T-cell (primary cell): ENCODE data around the gene RBM15. TPM values are rescaled to one million over a fixed set of nuclear protein-coding genes. Genes with fewer than 3 reads are reported as not detected.

Source experiments
- ATAC-seq, 4 experiments: fragments of 200-7000 bp in 3 of 4; fragments of 150-1000 bp in 1 of 4; cut with Tn5 transposase; replicated peaks in 1 of 4; 1 replicate in 3 of 4; 2 replicates in 1 of 4; pipeline ENCODE4 v1.10.0; 2021; ENCODE audit warnings: moderate library complexity in 3 of 4, mild to moderate bottlenecking in 2 of 4, moderate number of reproducible peaks in 1 of 4
- CTCF ChIA-PET, 2 donors: fragments of 300-600 bp; sonication (Branson Sonifier 250); formaldehyde crosslinking; loops; one replicate each; lab custom pipeline; 2022; ENCODE audit warnings: antibody characterized with exemption in 2 of 2; lab: Charles Lee
- POLR2A ChIA-PET, 2 donors: fragments of 300-600 bp; sonication (Branson Sonifier 250); formaldehyde crosslinking; loops; one replicate each; lab custom pipeline; 2022; ENCODE audit warnings: antibody characterized with exemption in 2 of 2; lab: Charles Lee
- DNase-seq, 35 experiments: peaks; one replicate each; pipeline versions ENCODE4 v3.0.0 to v3.0.0-alpha.2; 2013 to 2023
- H3K27ac ChIP-seq: one replicate; pipeline ENCODE4 v1.5.1; 2013; ENCODE audit warnings: low read length
- H3K27me3 ChIP-seq, 2 experiments: replicated peaks in 1 of 2; 1 replicate in 1 of 2; 2 replicates in 1 of 2; pipeline versions ENCODE4 v1.6.1 to v1.7.0; 2013; ENCODE audit warnings: low read length in 1 of 2, mixed read lengths in 1 of 2; ENCODE audit not compliant: control insufficient read depth in 2 of 2, insufficient read depth in 2 of 2; ENCODE audit errors: extremely low read depth in 1 of 2
- H3K36me3 ChIP-seq, 2 donors: 1 replicate in 1 of 2; 2 replicates in 1 of 2; pipeline versions ENCODE4 v1.6.1 to v1.7.0; 2013; ENCODE audit warnings: low read length in 1 of 2; ENCODE audit not compliant: control insufficient read depth in 2 of 2, insufficient read depth in 1 of 2; ENCODE audit errors: extremely low read depth in 1 of 2
- H3K4me1 ChIP-seq, 2 experiments: 1 replicate in 1 of 2; 2 replicates in 1 of 2; pipeline versions ENCODE4 v1.6.1 to v1.7.0; 2013; ENCODE audit warnings: low read length in 2 of 2, mixed read lengths in 1 of 2; ENCODE audit not compliant: insufficient read depth in 2 of 2, control insufficient read depth in 1 of 2; ENCODE audit errors: extremely low read depth in 1 of 2
- H3K4me3 ChIP-seq, 2 donors: 1 replicate in 1 of 2; 2 replicates in 1 of 2; pipeline versions ENCODE4 v1.5.1 to v1.7.0; 2013; ENCODE audit warnings: mild to moderate bottlenecking in 2 of 2, low read length in 1 of 2, moderate library complexity in 1 of 2; ENCODE audit not compliant: control insufficient read depth in 1 of 2; ENCODE audit errors: extremely low read depth in 1 of 2
- H3K9me3 ChIP-seq: 2 replicates; pipeline ENCODE4 v1.7.0; 2013
- H3K27ac Mint-ChIP-seq, 2 donors: one replicate each; pipeline ENCODE4 v1.8.0; 2020 to 2021; ENCODE audit warnings: mild to moderate bottlenecking in 2 of 2, mixed read lengths in 2 of 2
- H3K27me3 Mint-ChIP-seq, 2 donors: one replicate each; pipeline ENCODE4 v1.8.0; 2021 to 2022; ENCODE audit warnings: mixed read lengths in 2 of 2
- H3K36me3 Mint-ChIP-seq: one replicate; pipeline ENCODE4 v1.8.0; 2021; ENCODE audit warnings: mixed read lengths
- H3K4me1 Mint-ChIP-seq, 3 donors: one replicate each; pipeline ENCODE4 v1.8.0; 2020 to 2022; ENCODE audit warnings: mixed read lengths in 3 of 3, mild to moderate bottlenecking in 1 of 3
- H3K4me3 Mint-ChIP-seq, 3 donors: one replicate each; pipeline ENCODE4 v1.8.0; 2020 to 2022; ENCODE audit warnings: mild to moderate bottlenecking in 3 of 3, mixed read lengths in 3 of 3, moderate library complexity in 3 of 3
- H3K9me3 Mint-ChIP-seq, 3 donors: one replicate each; pipeline ENCODE4 v1.8.0; 2020 to 2022; ENCODE audit warnings: mixed read lengths in 3 of 3
- WGBS: methylation state at CpG from one replicate; pipeline ENCODE4 v1.1.5; 2013; ENCODE audit warnings: missing lambda C conversion rate; ENCODE audit not compliant: insufficient coverage; 5-methylcytosine and 5-hydroxymethylcytosine counted together
- total RNA-seq, 35 experiments: library from RNA in 6 of 35; stranded (reverse) in 6 of 35; fragments of 120-200 nt in 1 of 35; gene quantifications; one replicate each; pipeline versions ENCODE4 v1.2.1 to v1.2.4 and lab custom pipeline; 2013 to 2026

Gene RBM15
- total RNA-seq, 5 donors from 2014 or later (not counting 1 experiment from before 2014, with no cell fraction given) = 41.1 to 46.0 (median 43.7) TPM

DNA sequence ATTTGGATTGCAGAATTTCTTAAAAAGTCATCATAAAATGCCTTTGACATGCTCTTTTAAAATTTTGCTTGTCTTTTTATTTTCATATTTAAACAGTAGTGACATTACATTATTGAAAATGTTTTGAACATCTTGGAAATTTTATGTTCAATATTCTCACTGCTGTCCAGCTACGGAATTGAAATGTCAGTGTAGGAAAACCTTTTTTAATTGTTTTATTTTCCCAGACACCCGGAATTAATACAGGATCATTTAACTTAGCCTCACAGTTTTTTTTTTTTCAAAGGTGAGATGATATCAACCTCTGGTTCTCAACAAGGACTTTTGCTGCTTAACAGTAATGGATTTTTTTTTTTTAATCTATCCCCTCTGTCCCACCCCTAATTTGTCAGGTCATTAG is 4.1 kb downstream of the RBM15 start:
- no peak for DNase-seq
- Histone ChIP-seq H3K27ac (no peak overlapping the region), H3K27me3 (no peaks in the 10 kb centered on the region), H3K36me3 (peaks cover 0 to 37% of the 10 kb centered on the region in 2 donors), H3K9me3 (no peaks in the 10 kb centered on the region), H3K4me3 (no peak overlapping the region), H3K4me1 (peaks cover 37 to 56% of the 10 kb centered on the region in 2 experiments)
- no peak for ATAC-seq
- H3K4me3 Mint-ChIP-seq = peak overlapping the region in 1 of 3 donors; percentile 70
- H3K27me3 Mint-ChIP-seq = no peaks in the 10 kb centered on the region
- no CpG with 5 or more reads among the region's 2 CpGs for WGBS
- H3K9me3 Mint-ChIP-seq = no peaks in the 10 kb centered on the region
- peaks cover 80 to 83% (median 81%) of the 10 kb centered on the region in 3 donors for H3K4me1 Mint-ChIP-seq
- ChIA-PET CTCF (interaction anchor here in 1 of 2 donors (0.7 to 1.2 kb wide), 2 partner anchors 153 to 324 kb away, joined by 4 to 6 read pairs; no protein-coding TSS in a partner anchor), POLR2A (no interaction called here)
- peaks cover 54% of the 10 kb centered on the region for H3K36me3 Mint-ChIP-seq
- peak overlapping the region in 1 of 2 donors; percentile 56 for H3K27ac Mint-ChIP-seq

DNA sequence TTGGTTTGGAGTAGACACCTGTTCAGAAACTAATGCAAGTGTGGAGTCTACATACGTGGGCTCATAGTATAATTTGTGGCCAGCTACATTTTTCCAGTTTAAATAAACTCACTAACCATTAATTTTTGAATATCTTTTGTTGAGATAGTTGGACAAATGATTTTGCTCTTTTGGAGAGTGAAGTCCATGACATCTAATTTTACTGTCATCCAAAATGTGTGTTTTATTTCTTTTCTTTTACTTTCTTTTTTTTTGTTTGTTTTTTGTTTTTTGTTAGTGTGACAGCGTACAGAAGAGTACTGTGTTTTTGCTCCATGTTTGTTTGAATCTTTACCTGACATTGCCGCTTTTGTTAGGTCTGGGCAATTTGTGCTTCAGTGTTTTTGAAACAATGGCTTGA is 5.0 kb downstream of the RBM15 start:
- Mint-ChIP-seq H3K27me3 (no peaks in the 10 kb centered on the region), H3K36me3 (peaks cover 56% of the 10 kb centered on the region), H3K4me3 (peak overlapping the region in 1 of 3 donors; percentile 70), H3K4me1 (peaks cover 89 to 92% (median 90%) of the 10 kb centered on the region in 3 donors), H3K27ac (no peak overlapping the region), H3K9me3 (no peaks in the 10 kb centered on the region)
- ChIA-PET CTCF (no interaction called here), POLR2A (interaction anchor here in 1 of 2 donors (0.6 kb wide), 1 partner anchor 142 kb away, joined by 3 read pairs; no protein-coding TSS in a partner anchor)
- Histone ChIP-seq H3K9me3 (no peaks in the 10 kb centered on the region), H3K4me3 (no peak overlapping the region), H3K4me1 (peaks cover 37 to 61% of the 10 kb centered on the region in 2 experiments), H3K27ac (no peak overlapping the region), H3K36me3 (peaks cover 0 to 43% of the 10 kb centered on the region in 2 donors), H3K27me3 (no peaks in the 10 kb centered on the region)
- no peak for DNase-seq
- no CpG with 5 or more reads among the region's 3 CpGs for WGBS
- ATAC-seq = no peak

DNA sequence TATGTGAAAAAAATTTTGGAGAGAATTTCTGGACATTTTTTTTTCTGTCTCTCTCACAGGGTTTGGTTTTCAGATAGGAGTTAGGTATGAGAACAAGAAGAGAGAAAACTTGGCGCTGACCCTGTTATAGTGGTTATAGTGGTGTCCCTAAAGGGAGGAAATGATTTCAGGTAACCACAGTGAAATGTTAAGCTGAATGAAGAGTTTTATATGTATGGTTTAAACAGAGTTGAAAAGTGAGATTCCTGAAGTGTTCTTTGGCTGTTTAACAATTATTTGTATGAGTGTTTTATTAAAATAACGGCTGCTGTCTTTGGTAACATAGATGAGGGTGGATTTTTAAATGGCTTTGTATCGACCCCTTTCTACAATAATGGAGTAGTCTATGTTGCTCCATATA is 6.3 kb downstream of the RBM15 start:
- no peaks in the 10 kb centered on the region for H3K9me3 Mint-ChIP-seq
- H3K4me1 Mint-ChIP-seq = peaks cover 94 to 95% (median 94%) of the 10 kb centered on the region in 3 donors
- Histone ChIP-seq H3K9me3 (no peaks in the 10 kb centered on the region), H3K36me3 (peaks cover 0 to 43% of the 10 kb centered on the region in 2 donors), H3K27me3 (no peaks in the 10 kb centered on the region), H3K4me3 (no peak overlapping the region), H3K27ac (no peak overlapping the region), H3K4me1 (peaks cover 36 to 59% of the 10 kb centered on the region in 2 experiments)
- peak overlapping the region in 1 of 2 donors; percentile 15 for H3K27ac Mint-ChIP-seq
- ATAC-seq = no peak
- no peaks in the 10 kb centered on the region for H3K27me3 Mint-ChIP-seq
- no CpG with 5 or more reads among the region's 3 CpGs for WGBS
- H3K36me3 Mint-ChIP-seq = peaks cover 56% of the 10 kb centered on the region
- ChIA-PET CTCF (no interaction called here), POLR2A (no interaction called here)
- DNase-seq = no peak
- peak overlapping the region in 2 of 3 donors; percentile 11 to 51 for H3K4me3 Mint-ChIP-seq

DNA sequence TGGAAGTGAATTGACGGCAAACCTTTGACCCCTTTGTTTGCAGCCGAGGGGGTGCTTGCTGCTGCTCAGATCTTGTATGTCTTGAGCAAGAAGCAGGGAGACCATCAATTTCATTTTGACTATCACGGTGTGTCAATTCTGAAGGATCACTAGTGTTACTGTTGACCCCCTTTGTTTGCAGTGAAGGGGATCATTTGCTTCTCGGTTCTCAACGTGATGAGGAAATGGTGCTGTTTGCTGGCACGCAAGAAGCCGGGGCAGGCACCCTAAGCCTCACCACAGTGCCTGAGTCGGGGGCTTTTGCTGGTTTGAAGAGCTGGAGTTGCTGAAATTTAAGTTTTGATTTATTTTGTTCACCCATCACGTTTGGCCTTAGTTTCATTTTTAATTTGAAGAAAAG is 7.5 kb downstream of the RBM15 start:
- Mint-ChIP-seq H3K27ac (no peak overlapping the region), H3K4me1 (peaks cover 94 to 95% (median 94%) of the 10 kb centered on the region in 3 donors), H3K9me3 (no peaks in the 10 kb centered on the region), H3K4me3 (peak overlapping the region in 1 of 3 donors; percentile 8), H3K27me3 (no peaks in the 10 kb centered on the region), H3K36me3 (peaks cover 46% of the 10 kb centered on the region)
- ATAC-seq = no peak
- 76% methylated on average over 8 of the region's 9 CpGs for WGBS
- peaks cover 24 to 61% of the 10 kb centered on the region in 2 experiments for H3K4me1 ChIP-seq
- H3K27me3 ChIP-seq = no peaks in the 10 kb centered on the region
- ChIA-PET POLR2A (no interaction called here), CTCF (interaction anchor here in 1 of 2 donors (1.3 kb wide), 1 partner anchor 10 kb away, joined by 3 read pairs; no protein-coding TSS in a partner anchor)
- DNase-seq = no peak
- no peaks in the 10 kb centered on the region for H3K9me3 ChIP-seq
- no peak overlapping the region for H3K27ac ChIP-seq
- H3K36me3 ChIP-seq = peaks cover 0 to 31% of the 10 kb centered on the region in 2 donors
- H3K4me3 ChIP-seq = no peak overlapping the region

DNA sequence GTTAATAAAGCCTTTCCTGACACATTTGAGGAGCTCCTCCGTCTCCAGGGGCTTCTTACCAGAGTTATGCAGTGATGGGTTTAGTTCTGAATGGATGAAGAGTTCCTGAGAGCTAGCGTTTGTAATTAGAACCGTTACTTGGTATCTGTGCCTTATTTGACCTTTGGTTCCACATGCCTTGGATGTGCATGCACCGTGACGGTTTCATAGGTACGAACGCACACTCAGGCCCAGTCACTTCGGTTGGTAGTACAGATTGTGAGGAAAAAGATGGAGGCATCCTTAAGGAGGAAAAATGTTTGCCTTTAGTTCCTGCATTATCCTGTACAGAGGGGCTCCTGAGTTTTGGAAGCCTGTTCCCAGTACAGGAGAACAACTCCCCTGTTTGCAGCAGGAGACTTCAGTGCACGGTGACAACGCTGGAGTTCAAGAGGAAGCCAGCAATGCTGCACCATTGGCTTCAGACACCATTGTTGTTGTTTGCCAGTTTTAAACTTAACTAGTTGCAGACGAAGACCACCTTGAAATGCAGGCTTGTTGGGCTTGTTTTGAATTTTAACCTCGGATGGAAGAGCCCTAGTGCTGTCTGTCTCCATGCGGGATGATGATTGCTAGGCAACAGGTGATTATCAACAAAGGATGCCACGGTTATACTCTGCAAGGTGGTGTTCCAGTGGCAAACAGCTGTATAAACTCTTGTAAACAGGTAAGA is 8.2 kb downstream of the RBM15 start:
- Histone ChIP-seq H3K27me3 (no peaks in the 10 kb centered on the region), H3K4me1 (peaks cover 19 to 54% of the 10 kb centered on the region in 2 experiments), H3K9me3 (no peaks in the 10 kb centered on the region), H3K36me3 (peaks cover 0 to 27% of the 10 kb centered on the region in 2 donors), H3K4me3 (no peak overlapping the region), H3K27ac (no peak overlapping the region)
- Mint-ChIP-seq H3K36me3 (peaks cover 45% of the 10 kb centered on the region), H3K4me1 (peaks cover 89 to 91% (median 91%) of the 10 kb centered on the region in 3 donors), H3K27me3 (no peaks in the 10 kb centered on the region), H3K9me3 (no peaks in the 10 kb centered on the region), H3K4me3 (peak overlapping the region in 1 of 3 donors; percentile 8), H3K27ac (no peak overlapping the region)
- ChIA-PET CTCF (interaction anchor here in 1 of 2 donors (1.3 kb wide), 1 partner anchor 10 kb away, joined by 3 read pairs; no protein-coding TSS in a partner anchor), POLR2A (no interaction called here)
- ATAC-seq (no peak), DNase-seq (no peak)
- WGBS = 85% methylated on average over 13 of the region's 14 CpGs

DNA sequence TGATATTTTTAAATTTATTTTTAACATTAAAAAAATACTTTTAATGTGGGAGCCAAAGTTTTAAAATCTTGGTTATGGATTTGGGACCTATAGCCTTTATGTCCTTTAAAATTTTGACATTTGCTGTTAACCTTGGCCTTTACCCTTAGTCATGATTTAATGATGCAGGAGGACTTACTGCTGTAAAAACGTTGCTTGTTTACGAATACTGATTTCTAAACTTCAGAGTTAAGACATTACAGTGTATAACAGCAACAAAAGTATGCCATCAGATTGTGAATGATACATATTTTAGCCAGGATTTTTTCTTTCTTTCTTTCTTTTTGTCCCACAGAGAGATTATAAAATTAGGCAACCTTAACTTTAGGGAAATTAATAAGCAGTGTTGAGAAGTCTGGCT is 8.9 kb downstream of the RBM15 start:
- POLR2A ChIA-PET = interaction anchor here in 1 of 2 donors (1.1 to 1.5 kb wide), 2 partner anchors 8 to 10 kb away, joined by 3 to 5 read pairs; partner anchors contain the start of gene RBM15
- CTCF ChIA-PET = interaction anchor here in 1 of 2 donors (1.0 to 1.8 kb wide), 3 partner anchors 9 to 144 kb away, joined by 3 to 7 read pairs (median 7); partner anchors contain the start of gene RBM15
- Mint-ChIP-seq H3K36me3 (peaks cover 41% of the 10 kb centered on the region), H3K4me3 (peak overlapping the region in 1 of 3 donors; percentile 45), H3K4me1 (peaks cover 82 to 86% (median 84%) of the 10 kb centered on the region in 3 donors), H3K27ac (no peak overlapping the region), H3K9me3 (no peaks in the 10 kb centered on the region), H3K27me3 (no peaks in the 10 kb centered on the region)
- ATAC-seq = no peak
- Histone ChIP-seq H3K4me3 (no peak overlapping the region), H3K4me1 (peaks cover 19 to 47% of the 10 kb centered on the region in 2 experiments), H3K27me3 (no peaks in the 10 kb centered on the region), H3K27ac (no peak overlapping the region), H3K9me3 (no peaks in the 10 kb centered on the region), H3K36me3 (peaks cover 0 to 24% of the 10 kb centered on the region in 2 donors)
- no CpG with 5 or more reads among the region's 2 CpGs for WGBS
- DNase-seq = no peak
